Colonic mucosa (tissue), 4 donors: Measurements from ENCODE around the gene UBE3B. TPM values are rescaled to one million over a fixed set of nuclear protein-coding genes. Genes with fewer than 3 reads are reported as not detected.

Experiments used
- DNase-seq: peaks from one replicate; pipeline ENCODE4 v3.0.0-alpha.2; 2020
- H3K27ac ChIP-seq: fragments of 200-600 bp; one replicate; pipeline ENCODE4 v1.8.0; 2021
- H3K27me3 ChIP-seq: fragments of 200-600 bp; one replicate; pipeline ENCODE4 v1.8.0; 2021
- H3K36me3 ChIP-seq: fragments of 200-600 bp; one replicate; pipeline ENCODE4 v1.8.0; 2021
- H3K4me1 ChIP-seq: fragments of 200-600 bp; one replicate; pipeline ENCODE4 v1.8.0; 2021; ENCODE audit warnings: mild to moderate bottlenecking
- H3K4me3 ChIP-seq: fragments of 200-600 bp; one replicate; pipeline ENCODE4 v1.8.0; 2021
- H3K9ac ChIP-seq, 2 donors: one replicate each; pipeline ENCODE4 v1.7.0; 2013; ENCODE audit warnings: control low read depth in 2 of 2, low read depth in 2 of 2, low read length in 2 of 2
- H3K9me3 ChIP-seq: fragments of 200-600 bp; one replicate; pipeline ENCODE4 v1.8.0; 2021
- CTCF ChIP-seq: fragments of 200-600 bp; IDR thresholded peaks from one replicate; pipeline ENCODE4 v1.8.0; 2022; ENCODE audit warnings: antibody characterized with exemption, mild to moderate bottlenecking
- intact Hi-C: fragments of 100-400 bp; cut with DNase I; formaldehyde crosslinking; loops from one replicate; pipeline ENCODE4 v1.14.1; 2022
- total RNA-seq, 2 donors: library from RNA; stranded (reverse); fragmentation: NEBNext Ultra II Directional in 1 of 2; extraction: Animal tissue kit (Norgen Biotek cat#: 25700) in 1 of 2; gene quantifications; one replicate each; pipeline ENCODE4 v1.2.1, GENCODE V29; 2021
- donor health status: healthy.
- donor health status: DM: no; HTN: no; CAD: no.
- donor health status: DM: no; HTN: no; CAD: no.

Gene UBE3B
- total RNA-seq, 2 donors from 2014 or later, result 44.6 to 52.0 TPM

DNA sequence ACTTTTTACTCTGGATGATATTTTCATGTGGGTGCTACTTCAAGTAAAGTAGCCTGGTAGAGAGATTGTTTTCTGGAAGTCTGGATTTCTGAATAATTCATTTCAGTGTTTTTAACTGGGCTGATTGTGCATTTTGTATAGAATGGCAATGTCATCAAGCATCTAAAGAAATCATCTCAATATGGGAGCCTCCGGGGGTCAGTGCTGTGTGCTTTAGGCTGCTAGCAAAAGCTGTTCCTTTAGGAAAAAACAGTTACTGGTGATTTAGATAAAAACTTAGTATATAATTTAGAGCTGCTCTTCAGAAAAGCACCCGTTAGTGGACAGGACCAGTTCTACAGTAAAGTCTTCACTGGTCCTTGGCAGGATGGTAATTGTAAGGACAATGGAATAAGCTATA is 5.1 kb downstream of the UBE3B start:
- H3K9me3 ChIP-seq, result no peaks in the 10 kb centered on the region
- H3K27ac ChIP-seq, result no peak overlapping the region
- no peak for DNase-seq
- peaks cover 5% of the 10 kb centered on the region for H3K4me1 ChIP-seq
- intact Hi-C loops, result no loop called here
- no peak overlapping the region for H3K4me3 ChIP-seq
- H3K9ac ChIP-seq, result no peak overlapping the region
- peaks cover 17% of the 10 kb centered on the region for H3K36me3 ChIP-seq
- H3K27me3 ChIP-seq, result no peaks in the 10 kb centered on the region
- no peak for TF ChIP-seq CTCF

DNA sequence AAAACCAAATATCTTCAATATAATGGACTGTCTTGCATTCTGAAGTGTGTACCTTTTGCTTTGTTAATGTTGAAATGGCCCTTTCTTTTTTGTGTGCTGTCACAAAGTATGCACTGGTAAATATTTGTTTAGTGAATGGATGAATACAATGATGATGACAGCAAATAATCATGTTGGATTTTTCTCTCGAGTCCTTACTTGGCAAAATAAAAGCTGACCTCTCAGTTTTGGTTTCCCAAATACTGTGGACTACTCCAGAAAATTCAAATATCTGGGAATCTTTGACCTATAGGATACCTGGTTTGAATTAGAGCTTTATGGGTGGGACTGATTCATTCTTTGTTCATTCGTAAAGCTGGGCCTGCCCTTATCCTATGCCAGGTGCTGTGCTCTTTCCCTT is 5.5 kb downstream of the UBE3B start:
- Histone ChIP-seq H3K4me3 (no peak overlapping the region), H3K9me3 (no peaks in the 10 kb centered on the region), H3K36me3 (peaks cover 17% of the 10 kb centered on the region), H3K27ac (no peak overlapping the region), H3K4me1 (peaks cover 5% of the 10 kb centered on the region), H3K27me3 (no peaks in the 10 kb centered on the region), H3K9ac (no peak overlapping the region)
- intact Hi-C loops, result no loop called here
- DNase-seq, result no peak
- no peak for TF ChIP-seq CTCF

DNA sequence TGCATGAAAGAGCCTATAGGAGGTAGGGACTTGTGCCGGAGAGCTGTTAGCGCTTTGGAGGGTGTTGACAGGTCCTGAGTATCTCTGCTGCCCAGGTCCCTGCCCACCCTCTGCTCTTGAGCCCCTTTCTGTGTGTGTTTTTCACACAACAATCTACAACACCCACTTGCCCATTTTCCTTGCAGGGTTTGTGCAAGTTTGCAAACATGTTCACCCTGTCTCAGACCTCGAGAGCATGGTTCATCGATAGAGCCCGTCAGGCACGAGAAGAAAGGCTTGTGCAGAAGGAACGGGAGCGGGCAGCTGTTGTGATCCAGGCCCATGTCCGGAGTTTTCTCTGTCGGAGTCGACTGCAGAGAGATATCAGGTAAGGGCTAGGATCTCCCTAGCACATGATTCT is 5.9 kb downstream of the UBE3B start:
- H3K4me3 ChIP-seq, result no peak overlapping the region
- H3K36me3 ChIP-seq, result peaks cover 22% of the 10 kb centered on the region
- intact Hi-C loops, result no loop called here
- TF ChIP-seq CTCF, result no peak
- no peaks in the 10 kb centered on the region for H3K27me3 ChIP-seq
- H3K9me3 ChIP-seq, result no peaks in the 10 kb centered on the region
- no peak for DNase-seq
- H3K9ac ChIP-seq, result no peak overlapping the region
- no peak overlapping the region for H3K27ac ChIP-seq
- peaks cover 2% of the 10 kb centered on the region for H3K4me1 ChIP-seq

DNA sequence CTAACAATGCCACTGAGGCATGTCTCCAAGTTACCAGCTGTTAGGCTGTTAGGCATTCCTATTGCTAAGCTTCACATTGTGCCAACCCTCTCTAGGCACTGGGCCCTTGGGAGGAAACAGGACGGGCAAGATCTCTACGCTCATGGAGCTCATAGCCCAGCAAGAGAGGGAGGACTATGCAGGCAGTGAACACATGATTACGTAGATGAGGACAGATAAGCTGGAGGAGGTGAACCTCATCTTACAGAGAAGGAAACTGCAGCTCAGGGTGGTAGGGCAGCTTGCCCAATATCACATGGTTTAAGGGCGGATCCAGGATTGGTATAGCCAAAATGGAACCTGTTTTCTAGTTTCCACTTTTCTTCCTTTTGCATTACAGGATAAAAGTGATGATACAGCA is 7.8 kb downstream of the UBE3B start:
- no peaks in the 10 kb centered on the region for H3K27me3 ChIP-seq
- no peaks in the 10 kb centered on the region for H3K4me1 ChIP-seq
- no peak overlapping the region for H3K27ac ChIP-seq
- no peak overlapping the region for H3K9ac ChIP-seq
- TF ChIP-seq CTCF, result no peak
- no peak for DNase-seq
- H3K9me3 ChIP-seq, result no peaks in the 10 kb centered on the region
- intact Hi-C loops, result no loop called here
- H3K36me3 ChIP-seq, result peaks cover 35% of the 10 kb centered on the region
- H3K4me3 ChIP-seq, result no peak overlapping the region

- no peaks in the 10 kb centered on the region for H3K9me3 ChIP-seq
- H3K4me1 ChIP-seq, result no peaks in the 10 kb centered on the region
- DNase-seq, result no peak
- no peaks in the 10 kb centered on the region for H3K27me3 ChIP-seq
- no peak overlapping the region for H3K9ac ChIP-seq
- intact Hi-C loops, result no loop called here
- peaks cover 40% of the 10 kb centered on the region for H3K36me3 ChIP-seq
- no peak for TF ChIP-seq CTCF
- H3K4me3 ChIP-seq, result no peak overlapping the region
- no peak overlapping the region for H3K27ac ChIP-seq
Measured at GRCh38 chr12:109487181-109488050, 10.0 kb downstream of the UBE3B start.
